KMS-11 (cell line): ENCODE results near the gene TJP3.

Experiments used
- H2AFZ ChIP-seq: fragments of 200-600 bp; sonication (generic); 2 replicates; pipeline ENCODE4 v1.6.1; 2016; ENCODE audit warnings: antibody characterized with exemption, mixed run types, low read depth
- H3K27ac ChIP-seq: fragments of 200-600 bp; sonication (generic); 2 replicates; pipeline ENCODE4 v1.6.1; 2016; ENCODE audit warnings: mild to moderate bottlenecking, mixed run types
- H3K27me3 ChIP-seq: fragments of 200-600 bp; sonication (generic); 2 replicates; pipeline ENCODE4 v1.6.1; 2017; ENCODE audit warnings: mild to moderate bottlenecking, low read depth, mixed run types, moderate library complexity; ENCODE audit not compliant: insufficient read depth
- H3K36me3 ChIP-seq: fragments of 200-600 bp; sonication (generic); 2 replicates; pipeline ENCODE4 v1.6.1; 2017; ENCODE audit warnings: mild to moderate bottlenecking, mixed run types; ENCODE audit not compliant: insufficient read depth
- H3K4me1 ChIP-seq: fragments of 200-600 bp; sonication (generic); 2 replicates; pipeline ENCODE4 v1.6.1; 2016; ENCODE audit warnings: mild to moderate bottlenecking, low read depth, mixed run types; ENCODE audit not compliant: poor library complexity, severe bottlenecking
- H3K4me2 ChIP-seq: fragments of 200-600 bp; sonication (generic); 2 replicates; pipeline ENCODE4 v1.7.0; 2016; ENCODE audit warnings: mild to moderate bottlenecking, mixed run types
- H3K4me3 ChIP-seq: fragments of 200-600 bp; sonication (generic); IDR thresholded peaks from 2 replicates; pipeline ENCODE4 v1.6.1; 2017; ENCODE audit warnings: low read depth, low read length, mixed read lengths; ENCODE audit not compliant: insufficient read depth
- H3K79me2 ChIP-seq: fragments of 200-600 bp; sonication (generic); 2 replicates; pipeline ENCODE4 v1.6.1; 2016; ENCODE audit warnings: low read depth, mixed run types; ENCODE audit not compliant: insufficient read depth
- H3K9ac ChIP-seq: fragments of 200-600 bp; sonication (generic); 2 replicates; pipeline ENCODE4 v1.6.1; 2016; ENCODE audit warnings: mild to moderate bottlenecking, mixed run types
- H4K20me1 ChIP-seq: fragments of 200-600 bp; sonication (generic); 2 replicates; pipeline ENCODE4 v1.6.1; 2016; ENCODE audit warnings: mild to moderate bottlenecking, mixed run types; ENCODE audit not compliant: insufficient read depth
- TF ChIP-seq, protein P1 (sequence below): fragments of 200-600 bp; sonication (generic); conservative IDR thresholded peaks from 2 replicates; pipeline ENCODE4 v1.6.1; 2017; ENCODE audit warnings: low read depth, mild to moderate bottlenecking, antibody characterized with exemption, low read length, moderate library complexity, mixed read lengths

The TJP3 gene

DNA sequence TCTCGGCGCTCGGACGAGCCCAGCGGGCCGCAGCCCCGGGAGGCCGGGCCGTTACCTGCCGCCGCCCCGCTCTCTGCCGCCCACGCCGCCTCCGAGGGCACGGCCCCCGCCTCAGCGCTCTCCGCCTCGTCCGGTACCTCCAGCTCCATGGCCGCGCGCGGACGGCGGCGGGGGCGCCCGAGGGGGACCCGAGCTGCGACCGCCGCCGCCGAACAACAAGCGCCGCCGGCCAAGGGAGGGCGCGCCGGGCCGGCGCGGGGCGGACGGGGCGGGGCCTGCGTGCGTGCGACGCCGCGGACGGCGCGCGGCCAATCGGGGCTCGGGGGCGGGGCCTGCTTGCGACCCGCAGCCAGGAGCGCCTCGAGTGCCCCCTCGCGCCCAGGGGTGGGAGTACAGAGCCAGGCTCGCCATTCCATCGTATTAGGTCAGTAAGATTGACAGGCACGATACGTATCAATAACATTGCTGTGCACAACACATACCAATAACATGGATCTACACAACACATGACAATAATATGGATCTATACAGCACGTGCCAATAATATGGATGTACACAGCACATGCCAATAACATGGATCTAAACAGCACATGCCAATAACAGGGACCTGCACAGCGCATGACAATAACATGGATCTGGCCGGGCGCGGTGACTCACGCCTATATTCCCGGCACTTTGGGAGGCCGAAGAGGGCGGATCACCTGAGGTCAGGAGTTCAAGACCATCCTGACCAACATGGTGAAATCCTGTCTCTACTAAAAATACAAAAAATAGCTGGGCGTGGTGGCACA is 7.7 kb upstream of the TJP3 start, which contains the start of gene PIP5K1C:
Gene PIP5K1C (minus strand): TSS at position 227 of the 791 bp plus-strand sequence. CDS start 78 bp downstream, at position 149.
- H3K4me2 ChIP-seq = peak within 1 kb of the TSS; percentile 67
- no peak within 1 kb of the TSS for H3K4me3 ChIP-seq
- peak within 1 kb of the TSS; percentile 40; the same call in 1 of the 2 replicates for H2AFZ ChIP-seq
- H3K4me1 ChIP-seq = peaks cover 5% of the 10 kb centered on the region
- H3K27ac ChIP-seq = no peak within 1 kb of the TSS
- no peaks in the 10 kb centered on the region for H4K20me1 ChIP-seq
- H3K9ac ChIP-seq = peak within 1 kb of the TSS; percentile 52; the same call in 1 of the 2 replicates
- no peaks in the 10 kb centered on the region for H3K36me3 ChIP-seq
- no peaks in the 10 kb centered on the region for H3K27me3 ChIP-seq
- peaks cover 31% of the 10 kb centered on the region for H3K79me2 ChIP-seq
- TF ChIP-seq, protein P1, sequence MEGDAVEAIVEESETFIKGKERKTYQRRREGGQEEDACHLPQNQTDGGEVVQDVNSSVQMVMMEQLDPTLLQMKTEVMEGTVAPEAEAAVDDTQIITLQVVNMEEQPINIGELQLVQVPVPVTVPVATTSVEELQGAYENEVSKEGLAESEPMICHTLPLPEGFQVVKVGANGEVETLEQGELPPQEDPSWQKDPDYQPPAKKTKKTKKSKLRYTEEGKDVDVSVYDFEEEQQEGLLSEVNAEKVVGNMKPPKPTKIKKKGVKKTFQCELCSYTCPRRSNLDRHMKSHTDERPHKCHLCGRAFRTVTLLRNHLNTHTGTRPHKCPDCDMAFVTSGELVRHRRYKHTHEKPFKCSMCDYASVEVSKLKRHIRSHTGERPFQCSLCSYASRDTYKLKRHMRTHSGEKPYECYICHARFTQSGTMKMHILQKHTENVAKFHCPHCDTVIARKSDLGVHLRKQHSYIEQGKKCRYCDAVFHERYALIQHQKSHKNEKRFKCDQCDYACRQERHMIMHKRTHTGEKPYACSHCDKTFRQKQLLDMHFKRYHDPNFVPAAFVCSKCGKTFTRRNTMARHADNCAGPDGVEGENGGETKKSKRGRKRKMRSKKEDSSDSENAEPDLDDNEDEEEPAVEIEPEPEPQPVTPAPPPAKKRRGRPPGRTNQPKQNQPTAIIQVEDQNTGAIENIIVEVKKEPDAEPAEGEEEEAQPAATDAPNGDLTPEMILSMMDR = peak; percentile 66

DNA sequence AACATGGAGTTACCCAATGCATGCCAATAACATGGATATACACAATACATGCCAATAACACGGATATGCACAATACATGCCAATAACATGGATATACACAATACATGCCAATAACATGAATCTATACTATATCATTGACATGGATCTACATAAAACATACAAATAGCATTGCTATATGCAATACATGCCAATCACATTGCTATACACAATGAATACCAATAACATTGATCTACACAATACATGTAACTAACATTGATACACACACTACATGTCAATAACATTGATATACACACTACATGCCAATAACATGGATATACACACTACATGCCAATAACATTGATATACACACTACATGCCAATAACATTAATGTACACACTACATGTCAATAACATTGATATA is 7.0 kb upstream of the TJP3 start:
- TF ChIP-seq, protein P1 = no peak
- Histone ChIP-seq H3K4me2 (no peak overlapping the region), H3K4me1 (peaks cover 5% of the 10 kb centered on the region), H4K20me1 (no peaks in the 10 kb centered on the region), H3K27me3 (no peaks in the 10 kb centered on the region), H3K4me3 (no peak overlapping the region), H3K36me3 (no peaks in the 10 kb centered on the region), H2AFZ (no peak overlapping the region), H3K27ac (no peak overlapping the region), H3K9ac (no peak overlapping the region), H3K79me2 (peaks cover 29% of the 10 kb centered on the region)

DNA sequence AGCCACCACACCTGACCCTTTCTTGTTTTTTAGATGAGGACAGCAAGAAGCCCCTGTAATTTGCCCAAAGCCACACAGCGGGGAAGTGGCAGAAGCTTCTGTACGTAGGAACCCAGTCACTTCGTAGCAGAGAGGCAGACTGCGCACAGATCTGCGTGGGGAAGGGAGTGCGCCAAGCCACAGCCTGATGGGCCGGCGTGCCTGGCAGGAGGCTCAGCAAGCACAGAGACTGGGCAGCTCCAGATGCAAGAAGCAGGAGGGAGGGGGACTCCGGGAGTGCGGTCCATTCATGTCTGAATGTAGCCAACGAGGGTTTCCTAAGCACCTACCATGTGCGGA is 347 bp upstream of the TJP3 start:
- H3K4me3 ChIP-seq = no peak overlapping the region
- H3K36me3 ChIP-seq = no peaks in the 10 kb centered on the region
- H4K20me1 ChIP-seq = no peaks in the 10 kb centered on the region
- H3K79me2 ChIP-seq = no peaks in the 10 kb centered on the region
- TF ChIP-seq, protein P1 = no peak
- no peak overlapping the region for H3K9ac ChIP-seq
- peaks cover 10% of the 10 kb centered on the region for H3K27me3 ChIP-seq
- H3K4me1 ChIP-seq = peaks cover 18% of the 10 kb centered on the region
- peak overlapping the region; percentile 71; the same call in 1 of the 2 replicates for H3K4me2 ChIP-seq
- H3K27ac ChIP-seq = no peak overlapping the region
- no peak overlapping the region for H2AFZ ChIP-seq

DNA sequence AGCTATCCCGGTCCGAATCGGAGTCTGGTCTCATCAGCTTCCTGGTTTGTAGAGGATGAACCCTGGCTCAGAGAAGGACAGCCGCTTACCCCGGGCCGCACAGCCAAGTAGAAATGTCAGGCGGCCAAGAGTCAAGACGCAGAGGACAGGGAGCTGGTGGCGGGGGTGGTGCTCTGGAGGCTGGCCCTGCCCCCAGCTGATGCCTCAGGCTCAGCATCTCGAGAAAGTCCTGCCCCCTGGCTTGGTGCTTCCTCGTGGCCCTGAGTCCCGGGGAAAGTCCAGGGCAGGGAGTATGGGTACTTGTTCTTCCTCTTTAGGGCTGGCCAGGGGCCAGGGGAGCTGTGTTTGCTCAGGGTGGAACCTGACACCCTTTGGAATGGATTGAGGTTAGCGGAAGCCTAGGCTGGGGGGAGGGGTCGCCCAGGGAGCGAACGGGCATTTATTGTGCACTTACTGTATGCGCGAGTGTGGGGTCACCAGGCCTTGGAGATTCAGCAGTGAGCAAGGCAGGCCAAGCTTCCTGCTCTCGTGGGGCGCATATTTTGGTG is 2.2 kb downstream of the TJP3 start:
- Histone ChIP-seq H3K4me3 (no peak overlapping the region), H3K79me2 (no peaks in the 10 kb centered on the region), H3K27me3 (peaks cover 23% of the 10 kb centered on the region), H3K4me2 (no peak overlapping the region), H4K20me1 (no peaks in the 10 kb centered on the region), H3K36me3 (no peaks in the 10 kb centered on the region), H3K27ac (no peak overlapping the region), H3K4me1 (peaks cover 18% of the 10 kb centered on the region), H2AFZ (no peak overlapping the region), H3K9ac (no peak overlapping the region)
- TF ChIP-seq, protein P1 = no peak
